Measurements from ENCODE around the gene NOXA1.
A peak's percentile ranks its signal among the peaks of the same experiment; 100 is the strongest.
"Not testable (repeated sequence)": the region's sequence is repeated elsewhere in the genome, so short reads cannot be mapped to it uniquely, and the experiment has no call there.

Gene NOXA1

GRCh38 chr9:137438591-137439157 lies 15.5 kb downstream of the NOXA1 start:
- no peak for DNase-seq (ENCODE audit: low read depth)

GRCh38 chr9:137439158-137439714 lies 16.0 kb downstream of the NOXA1 start:
- no peak for DNase-seq (ENCODE audit: low read depth)

GRCh38 chr9:137441289-137441934 lies 18.2 kb downstream of the NOXA1 start, which contains the start of gene ENTPD8:
TSS of gene ENTPD8 (minus strand) at chr9:137441357. CDS start at chr9:137438285, 3,072 bp downstream.
- no peak for DNase-seq (ENCODE audit: low read depth)

- no peak for DNase-seq (ENCODE audit: low read depth)
Measured at GRCh38 chr9:137441935-137442321, 18.7 kb downstream of the NOXA1 start.

- DNase-seq (ENCODE audit: low read depth), result no peak
Measured at GRCh38 chr9:137444106-137444790, 21.1 kb downstream of the NOXA1 start.

- peak; percentile 64 for DNase-seq (ENCODE audit: low read depth)
Measured at GRCh38 chr9:137445275-137445807, 22.1 kb downstream of the NOXA1 start.

- DNase-seq (ENCODE audit: low read depth), result no peak
Measured at GRCh38 chr9:137445930-137446431, 22.8 kb downstream of the NOXA1 start.

- no peak for DNase-seq (ENCODE audit: low read depth)
Measured at GRCh38 chr9:137446851-137447471, 23.8 kb downstream of the NOXA1 start.

- DNase-seq (ENCODE audit: low read depth), result no peak
Measured at GRCh38 chr9:137447722-137448601, 24.8 kb downstream of the NOXA1 start.

GRCh38 chr9:137448602-137448962 lies 25.4 kb downstream of the NOXA1 start:
- DNase-seq (ENCODE audit: low read depth), result no peak

- no peak for DNase-seq (ENCODE audit: low read depth)
Measured at GRCh38 chr9:137449081-137449844, 26.1 kb downstream of the NOXA1 start.

GRCh38 chr9:137449931-137450538 lies 26.8 kb downstream of the NOXA1 start:
- peak; percentile 42 for DNase-seq (ENCODE audit: low read depth)

- not testable (repeated sequence) for DNase-seq (ENCODE audit: low read depth)
Measured at GRCh38 chr9:137450539-137451222, 27.5 kb downstream of the NOXA1 start.

GRCh38 chr9:137451264-137452005 lies 28.2 kb downstream of the NOXA1 start:
- not testable (repeated sequence) for DNase-seq (ENCODE audit: low read depth)

- DNase-seq (ENCODE audit: low read depth), result no peak
Measured at GRCh38 chr9:137452006-137452760, 29.0 kb downstream of the NOXA1 start.

- no peak for DNase-seq (ENCODE audit: low read depth)
Measured at GRCh38 chr9:137452761-137453642, 29.8 kb downstream of the NOXA1 start.

- DNase-seq (ENCODE audit: low read depth), result peak; percentile 33
Measured at GRCh38 chr9:137453643-137454081, 30.5 kb downstream of the NOXA1 start.

All from stimulated activated CD8-positive, alpha-beta memory T cell treated with anti-CD3 and anti-CD28 coated beads, Interleukin-12 subunit alpha, Interleukin-12 subunit beta, amount 100 ng/mL, for 4 hours (primary cell).